GM21529 (cell line): ENCODE results near the gene SHPK.

Source experiments
- ATAC-seq: cut with Tn5 transposase; IDR thresholded peaks from one replicate; pipeline ENCODE4 v1.9.1; 2021; ENCODE audit not compliant: unreplicated experiment

The SHPK gene

GRCh38 chr17:3636154-3636907 is at the start of gene SHPK, which contains the start of gene CTNS:
Gene SHPK (minus strand): TSS chr17:3636250. CDS start chr17:3636219, 31 bp downstream.
Gene CTNS (plus strand): TSS chr17:3636760. CDS start chr17:3640207, 3,447 bp downstream.
- ATAC-seq, result peak; percentile 93

DNA sequence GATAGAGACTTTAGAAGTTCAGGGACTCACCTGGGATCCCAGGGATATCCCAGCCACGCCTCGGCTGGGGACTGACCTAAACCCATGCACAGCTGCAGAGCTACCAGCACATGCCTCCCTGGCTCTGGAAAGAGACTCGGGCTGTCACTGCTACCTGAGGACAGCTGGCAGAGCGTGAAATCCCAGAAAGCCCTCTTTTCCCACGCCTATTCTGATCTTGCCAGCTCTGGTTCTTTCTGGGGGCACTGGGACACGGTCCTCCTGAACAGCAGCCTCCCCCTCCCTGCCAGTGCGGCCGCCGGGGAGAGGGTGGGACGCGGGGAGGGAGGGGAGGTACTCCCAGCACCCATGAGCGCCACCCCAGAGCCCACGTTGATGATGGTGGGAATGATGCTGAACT is 49.1 kb upstream of the SHPK start:
- ATAC-seq, result no peak

DNA sequence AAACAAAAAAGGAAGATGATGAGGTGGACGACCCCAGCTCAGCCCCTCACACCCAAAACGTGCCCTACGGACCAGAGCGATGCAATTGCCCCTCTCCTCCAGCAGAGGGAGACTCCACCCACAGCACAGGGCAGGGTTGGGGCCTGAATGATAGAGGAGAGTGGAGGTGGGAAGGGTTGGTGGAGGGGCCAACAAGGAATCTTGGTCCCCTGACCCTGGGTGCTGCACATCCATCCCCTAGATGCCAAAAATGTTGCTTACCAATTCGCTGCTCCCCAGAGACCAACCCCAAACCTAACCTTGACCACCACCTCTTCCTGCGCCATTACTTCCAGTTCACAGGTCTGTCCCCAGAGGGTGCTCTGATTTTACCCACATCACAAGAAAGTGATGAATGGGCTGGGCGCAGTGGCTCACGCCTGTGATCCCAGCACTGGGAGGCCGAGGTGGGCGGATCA is 47.0 kb upstream of the SHPK start:
- ATAC-seq, result no peak

- no peak for ATAC-seq
Measured at GRCh38 chr17:3682033-3682432, 46.0 kb upstream of the SHPK start.

DNA sequence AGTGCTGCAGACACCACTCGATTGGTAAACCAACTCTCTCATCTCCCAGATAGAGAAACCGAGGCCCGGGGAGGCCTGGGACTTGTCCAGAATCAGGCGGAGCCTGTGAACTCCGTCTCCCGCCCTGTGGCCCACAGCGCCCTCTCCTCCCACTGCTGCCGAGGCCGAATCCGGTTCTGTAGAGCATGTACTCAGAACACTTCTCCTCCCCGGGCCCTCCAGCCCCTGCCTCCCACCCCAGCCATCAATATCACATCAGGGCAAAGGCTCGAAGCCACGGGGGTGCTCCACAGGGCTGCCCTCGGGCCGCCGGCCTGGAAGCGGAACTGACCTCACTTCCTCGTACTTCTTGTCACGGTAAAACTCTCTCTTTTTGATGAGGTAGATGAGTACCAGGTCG is 45.5 kb upstream of the SHPK start:
- no peak for ATAC-seq

GRCh38 chr17:3681057-3681456 is 45.0 kb upstream of the SHPK start:
- no peak for ATAC-seq

GRCh38 chr17:3679531-3680126 is 43.6 kb upstream of the SHPK start:
- no peak for ATAC-seq

DNA sequence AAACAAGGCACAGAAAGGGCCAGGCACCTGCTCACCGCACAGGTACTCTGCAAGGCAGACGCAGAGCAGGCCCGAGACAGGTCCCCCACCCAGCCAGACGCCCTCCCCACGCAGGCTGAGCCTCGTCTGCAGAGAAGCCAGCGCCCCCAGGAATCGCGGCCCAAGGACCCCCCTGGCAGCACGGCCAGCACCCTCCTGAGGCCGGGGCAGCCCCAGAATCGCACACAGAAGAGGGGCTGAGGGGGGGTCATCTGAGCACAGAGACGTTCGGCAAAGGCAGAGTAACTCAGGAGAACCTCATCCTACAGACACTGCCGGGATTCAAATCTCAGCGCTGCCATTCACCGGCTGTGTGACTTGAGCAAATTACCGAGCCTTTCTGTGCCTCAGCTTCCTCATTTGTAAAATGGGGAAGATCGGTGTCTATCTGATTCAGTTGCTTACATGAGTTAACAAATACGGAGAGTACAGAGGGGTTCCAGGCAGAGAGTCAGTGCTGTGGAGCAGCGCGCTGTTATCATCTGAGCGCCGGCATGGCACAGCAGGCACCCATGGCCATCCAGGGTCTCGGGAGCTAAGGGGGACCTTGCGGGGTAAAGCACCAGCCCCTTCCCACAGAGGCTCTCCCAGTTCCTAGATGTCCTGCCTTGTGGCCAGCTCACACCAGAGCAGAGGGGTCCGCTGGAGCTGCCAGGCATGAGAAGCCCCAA is 42.9 kb upstream of the SHPK start:
- ATAC-seq, result no peak

DNA sequence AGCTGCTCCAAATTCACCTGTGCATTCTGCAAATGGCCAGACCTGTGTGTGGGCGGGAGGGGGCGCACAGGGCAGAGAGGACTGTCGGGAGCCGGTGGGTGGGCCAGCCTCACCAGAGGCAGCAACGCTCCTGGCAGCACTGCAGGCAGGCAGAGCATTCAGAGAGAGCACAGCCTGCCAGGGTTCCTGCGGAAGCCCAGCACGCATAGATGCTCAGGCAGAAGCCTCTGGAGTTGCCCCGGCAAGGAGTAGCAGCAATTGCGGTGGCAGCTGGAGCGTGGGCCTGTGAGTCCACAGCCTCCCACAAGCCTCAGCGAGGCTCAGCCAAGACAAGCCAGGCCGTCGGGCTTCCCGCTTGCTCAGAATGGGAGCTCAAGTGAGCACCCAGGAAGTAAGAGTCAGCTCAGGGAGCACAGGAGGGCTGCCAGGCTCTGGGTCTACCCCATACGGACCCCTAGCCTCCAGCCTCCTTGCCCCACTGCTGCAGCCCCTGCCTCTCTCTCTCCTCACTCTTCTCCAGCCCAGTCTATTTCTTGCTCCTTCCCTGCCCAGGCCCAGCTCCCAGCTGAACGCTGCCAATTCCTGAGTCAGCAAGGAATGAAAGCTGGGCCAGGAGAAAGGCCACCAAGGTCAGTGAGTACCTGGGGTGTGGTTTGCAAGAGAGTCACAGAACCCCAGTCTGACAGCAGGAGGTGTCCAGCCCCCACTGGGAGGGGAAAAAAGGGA is 42.2 kb upstream of the SHPK start:
- no peak for ATAC-seq

DNA sequence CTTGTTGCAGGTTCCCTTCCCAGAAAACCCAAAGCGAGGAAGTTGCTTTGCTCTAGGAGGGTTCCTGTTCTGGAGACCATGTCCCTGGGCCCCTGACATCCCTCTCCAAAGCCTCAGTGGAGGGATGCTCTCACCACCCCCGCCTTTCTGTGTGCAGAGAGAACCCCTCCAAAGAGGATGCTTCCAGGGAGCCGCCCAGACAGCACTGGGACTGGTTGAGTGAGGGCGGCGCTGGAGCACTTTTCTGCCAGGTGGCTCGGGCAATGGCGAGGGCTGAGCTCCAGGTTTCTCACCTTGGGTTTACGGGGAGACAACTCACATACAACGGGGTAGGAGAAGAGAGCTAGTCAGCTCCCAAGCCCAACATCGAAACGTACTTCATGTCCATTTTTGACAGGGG is 39.8 kb upstream of the SHPK start:
- ATAC-seq, result no peak

DNA sequence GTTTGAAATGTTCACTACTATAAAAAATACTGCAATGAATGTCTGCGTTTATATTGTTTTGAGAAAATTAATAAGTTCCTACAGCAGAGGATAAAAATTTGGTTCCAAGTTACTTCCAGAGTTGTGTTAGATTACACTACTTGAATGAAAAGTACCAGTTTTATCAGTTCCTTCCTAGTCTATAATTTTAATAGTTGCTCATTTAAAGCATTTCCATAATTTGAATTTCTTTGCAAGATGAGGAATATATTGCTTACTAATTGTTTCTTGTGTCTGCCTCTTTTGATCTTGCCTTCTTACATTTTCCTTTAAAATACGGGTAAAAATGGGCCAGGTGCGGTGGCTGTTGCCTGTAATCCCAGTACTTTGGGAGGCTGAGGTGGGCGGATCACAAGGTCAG is 36.5 kb upstream of the SHPK start:
- ATAC-seq, result no peak

GRCh38 chr17:3669548-3669947 is 33.5 kb upstream of the SHPK start:
- no peak for ATAC-seq

GRCh38 chr17:3669085-3669347 is 33.0 kb upstream of the SHPK start:
- no peak for ATAC-seq

DNA sequence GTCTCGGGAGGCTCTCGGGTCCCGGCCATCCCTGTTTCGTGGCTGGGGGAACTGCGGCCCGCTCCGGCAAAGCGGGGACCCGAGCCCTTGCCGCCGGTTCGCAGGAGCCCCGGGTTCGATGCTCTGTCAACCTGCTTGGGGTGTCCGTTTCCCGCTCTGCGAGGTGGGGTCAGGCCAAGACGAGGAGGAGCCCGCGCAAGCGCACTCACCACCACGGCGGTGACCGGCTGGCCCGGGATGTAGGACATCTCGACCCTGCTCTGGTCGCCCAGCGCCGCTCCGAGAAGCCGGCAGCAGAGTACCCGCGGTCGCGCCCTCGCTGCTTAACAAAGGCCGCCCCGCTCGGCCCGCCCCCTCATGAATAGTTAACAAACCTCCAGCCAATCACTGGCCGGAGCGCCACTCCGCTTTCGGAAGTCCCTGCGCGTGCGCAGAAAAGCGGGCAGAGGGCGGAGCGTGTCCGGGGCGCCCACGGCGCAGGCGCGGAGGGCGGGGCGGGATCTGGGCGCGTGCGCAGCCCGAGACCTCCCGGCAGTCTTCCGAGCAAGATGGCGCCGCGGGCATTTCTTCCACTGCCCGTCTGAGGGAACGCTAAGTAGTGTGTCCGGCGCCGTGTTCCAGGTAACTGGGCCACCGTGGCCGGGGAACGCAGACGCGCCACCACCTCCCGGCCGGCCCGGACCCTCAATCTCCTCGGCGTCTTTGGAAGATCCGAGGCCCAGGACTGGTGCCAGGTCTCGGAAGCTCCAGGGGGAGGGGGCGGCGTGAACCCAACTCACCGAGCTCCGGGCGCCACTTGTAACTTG is 32.4 kb upstream of the SHPK start, which contains the start of the genes EMC6 and TAX1BP3:
Gene EMC6 (plus strand): TSS at position 534 of the 806 bp plus-strand sequence. CDS start 335 bp downstream, outside the sequence.
Gene TAX1BP3 (minus strand): TSS at position 300 of the 806 bp plus-strand sequence. CDS start 52 bp downstream, at position 248.
- ATAC-seq, result peak; percentile 88

- peak; percentile 30 for ATAC-seq
Measured at GRCh38 chr17:3667366-3668278, 31.6 kb upstream of the SHPK start.

- ATAC-seq, result no peak
Measured at GRCh38 chr17:3666516-3666915, 30.5 kb upstream of the SHPK start.

DNA sequence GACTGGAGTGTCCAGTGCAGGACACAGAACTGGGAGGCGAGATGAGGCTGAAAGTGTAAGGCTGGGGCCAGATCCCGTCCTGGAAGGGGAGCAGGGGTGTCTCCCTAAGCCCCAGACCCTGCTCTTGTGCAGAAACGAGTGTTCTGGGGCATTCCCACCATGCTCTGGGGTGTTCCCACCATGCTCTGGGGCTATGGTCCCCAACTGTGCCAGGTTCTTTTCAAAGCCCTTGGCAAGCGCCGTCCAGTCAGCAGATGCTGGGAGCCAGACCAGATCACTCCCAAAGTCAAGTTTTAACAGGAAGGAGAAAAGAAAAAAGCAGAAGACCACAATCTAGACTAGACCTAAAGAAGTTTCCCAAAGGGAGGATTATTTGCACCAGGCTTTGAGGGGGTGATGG is 29.8 kb upstream of the SHPK start:
- no peak for ATAC-seq

DNA sequence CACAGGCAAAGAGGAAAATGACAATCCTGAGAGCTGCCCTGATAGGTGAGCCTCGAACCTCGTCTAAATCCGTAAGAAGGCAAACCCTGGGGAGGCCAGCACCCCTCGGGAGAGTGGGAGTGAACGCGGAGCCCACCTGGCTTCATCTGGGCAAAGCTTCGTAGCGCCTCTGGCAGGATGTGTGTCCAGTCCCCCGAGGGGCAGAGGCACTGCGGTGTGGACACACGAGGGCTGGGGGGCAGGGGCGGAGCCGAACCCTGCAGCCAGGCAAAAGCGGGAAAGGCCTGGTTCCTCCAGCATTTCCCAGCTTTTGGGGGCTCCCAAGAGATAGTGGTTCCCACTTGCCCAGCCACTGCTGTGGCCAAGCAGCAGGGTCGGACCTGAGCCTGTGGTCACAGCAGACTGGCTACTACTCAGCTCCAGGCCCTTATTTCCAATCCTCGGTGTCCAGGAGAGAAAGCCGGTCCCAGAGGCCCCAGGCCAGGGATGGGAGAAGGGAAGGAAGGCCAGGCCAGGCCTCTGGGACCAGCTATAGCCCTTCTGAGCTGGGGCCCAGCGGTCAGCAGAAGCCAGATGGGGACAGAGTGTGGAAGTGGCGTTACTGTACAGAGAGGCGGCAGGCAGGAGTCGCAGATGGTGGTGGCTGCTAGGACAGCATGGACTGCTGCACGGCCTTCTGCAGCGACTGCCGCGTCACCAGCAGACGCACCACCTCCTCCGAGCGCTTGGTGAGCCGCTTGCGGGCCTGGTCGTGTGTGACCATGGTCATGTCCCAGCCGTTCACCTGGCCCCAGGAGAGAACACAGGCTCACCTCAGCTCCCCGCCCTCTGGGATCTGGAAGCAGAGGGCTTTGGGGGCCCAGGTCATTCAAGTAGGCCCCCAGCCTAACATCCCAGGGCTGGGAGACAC is 27.3 kb upstream of the SHPK start:
- no peak for ATAC-seq
